Activated CD8-positive, alpha-beta memory T cell treated with anti-CD3 and anti-CD28 coated beads for 48 hours (primary cell): ENCODE results near the gene RGS14.

Experiments
- DNase-seq, 3 experiments: peaks; one replicate each; pipeline ENCODE4 v3.0.0-alpha.2; 2020; ENCODE audit warnings: low read depth in 2 of 3, low spot score in 2 of 3

RGS14 gene

GRCh38 chr5:177377851-177378776 is 20.4 kb downstream of the RGS14 start:
- DNase-seq, result no peak

- DNase-seq, result no peak
Observed at GRCh38 chr5:177378884-177379883, 21.5 kb downstream of the RGS14 start.

GRCh38 chr5:177380805-177381126 is 23.0 kb downstream of the RGS14 start:
- DNase-seq, result no peak

GRCh38 chr5:177382423-177383029 is 24.8 kb downstream of the RGS14 start:
- no peak for DNase-seq

GRCh38 chr5:177383181-177383580 is 25.5 kb downstream of the RGS14 start:
- no peak for DNase-seq

- no peak for DNase-seq
Observed at GRCh38 chr5:177384134-177384533, 26.4 kb downstream of the RGS14 start, which contains the start of gene SLC34A1. SLC34A1 (plus strand) TSS chr5:177384434; CDS start chr5:177385742, 1,308 bp downstream.

GRCh38 chr5:177385720-177386119 is 28.0 kb downstream of the RGS14 start:
- DNase-seq, result no peak

GRCh38 chr5:177386542-177386941 is 28.8 kb downstream of the RGS14 start:
- no peak for DNase-seq

GRCh38 chr5:177387405-177387804 is 29.7 kb downstream of the RGS14 start:
- no peak for DNase-seq

GRCh38 chr5:177388521-177389052 is 30.9 kb downstream of the RGS14 start:
- no peak for DNase-seq

- no peak for DNase-seq
Observed at GRCh38 chr5:177389241-177390169, 31.8 kb downstream of the RGS14 start.

GRCh38 chr5:177390363-177391300 is 32.9 kb downstream of the RGS14 start:
- peak; percentile 68 to 87 (median 85) for DNase-seq

GRCh38 chr5:177392765-177393164 is 35.0 kb downstream of the RGS14 start:
- no peak for DNase-seq

- DNase-seq, result no peak
Observed at GRCh38 chr5:177393206-177393765, 35.6 kb downstream of the RGS14 start.

- DNase-seq, result no peak
Observed at GRCh38 chr5:177393990-177394389, 36.3 kb downstream of the RGS14 start.

GRCh38 chr5:177396078-177396477 is 38.4 kb downstream of the RGS14 start:
- no peak for DNase-seq

GRCh38 chr5:177396807-177397206 is 39.1 kb downstream of the RGS14 start:
- no peak for DNase-seq

- no peak for DNase-seq
Observed at GRCh38 chr5:177397875-177398390, 40.2 kb downstream of the RGS14 start.
